HepG2 (cell line): ENCODE results near the gene TUBB3. TPM values are rescaled to one million over a fixed set of nuclear protein-coding genes. Genes with fewer than 3 reads are reported as not detected.

Experiments
- E2F1 ChIP-seq: sonication (generic); formaldehyde crosslinking; IDR thresholded peaks from 2 replicates; pipeline ENCODE4 v1.5.0; 2020; ENCODE audit warnings: missing genetic modification reagents
- E2F2 ChIP-seq: sonication (generic); formaldehyde crosslinking; IDR thresholded peaks from 2 replicates; pipeline ENCODE4 v1.4.0; 2020; ENCODE audit warnings: missing genetic modification reagents, borderline replicate concordance
- FOXO1 ChIP-seq: sonication (generic); formaldehyde crosslinking; IDR thresholded peaks from 2 replicates; pipeline ENCODE4 v1.4.0; 2020; ENCODE audit warnings: missing genetic modification reagents
- HMGXB3 ChIP-seq: sonication (generic); formaldehyde crosslinking; IDR thresholded peaks from 2 replicates; pipeline ENCODE4 v1.4.0; 2020; ENCODE audit warnings: missing genetic modification reagents, borderline replicate concordance
- HNRNPL ChIP-seq: fragments of 200-400 bp; formaldehyde crosslinking; IDR thresholded peaks from 2 replicates; pipeline ENCODE4 v1.6.1; 2017; ENCODE audit warnings: mild to moderate bottlenecking, low read depth, low read length
- HOMEZ ChIP-seq: IDR thresholded peaks from 2 replicates; pipeline ENCODE4 v1.6.1; 2016; ENCODE audit warnings: low read depth
- JUN ChIP-seq: sonication (generic); formaldehyde crosslinking; IDR thresholded peaks from 2 replicates; pipeline ENCODE4 v1.4.0; 2020; ENCODE audit warnings: mild to moderate bottlenecking, missing genetic modification reagents
- KDM1A ChIP-seq: IDR thresholded peaks from 2 replicates; pipeline ENCODE4 v1.6.1; 2016; ENCODE audit warnings: missing compliant biosample characterization
- KLF16 ChIP-seq, 2 experiments: sonication (generic) in 1 of 2; formaldehyde crosslinking in 1 of 2; IDR thresholded peaks; 2 replicates each; pipeline versions ENCODE4 v1.6.1 to v1.8.0; 2016 to 2023; ENCODE audit warnings: missing genetic modification reagents in 2 of 2, missing compliant biosample characterization in 1 of 2
- LBX2 ChIP-seq: sonication (generic); formaldehyde crosslinking; IDR thresholded peaks from 2 replicates; pipeline ENCODE4 v1.5.0; 2020; ENCODE audit warnings: missing genetic modification reagents, mild to moderate bottlenecking, borderline replicate concordance
- MYNN ChIP-seq: sonication (generic); formaldehyde crosslinking; IDR thresholded peaks from 2 replicates; pipeline ENCODE4 v1.4.0; 2020; ENCODE audit warnings: mild to moderate bottlenecking, low read depth, missing genetic modification reagents
- SRSF1 ChIP-seq: fragments of 200-400 bp; formaldehyde crosslinking; optimal IDR thresholded peaks from 2 replicates; pipeline ENCODE3; 2017; ENCODE audit warnings: mild to moderate bottlenecking, low read depth, low read length, moderate library complexity
- ZNF136 ChIP-seq: sonication (generic); formaldehyde crosslinking; IDR thresholded peaks from 2 replicates; pipeline ENCODE4 v1.8.1; 2022; ENCODE audit warnings: low read depth, mild to moderate bottlenecking, moderate library complexity, missing genetic modification reagents
- ZNF232 ChIP-seq: sonication (generic); formaldehyde crosslinking; IDR thresholded peaks from 2 replicates; pipeline ENCODE4 v1.4.0; 2020; ENCODE audit warnings: missing genetic modification reagents, borderline replicate concordance
- ZNF484 ChIP-seq: sonication (generic); formaldehyde crosslinking; IDR thresholded peaks from 2 replicates; pipeline ENCODE4 v1.5.1; 2020; ENCODE audit warnings: mild to moderate bottlenecking, low read depth, missing genetic modification reagents, borderline replicate concordance
- ZNF530 ChIP-seq: sonication (generic); formaldehyde crosslinking; IDR thresholded peaks from 2 replicates; pipeline ENCODE4 v1.5.0; 2020; ENCODE audit warnings: low read depth, mild to moderate bottlenecking, missing genetic modification reagents
- ZNF547 ChIP-seq: sonication (generic); formaldehyde crosslinking; IDR thresholded peaks from 2 replicates; pipeline ENCODE4 v1.5.1; 2020; ENCODE audit warnings: mild to moderate bottlenecking, missing genetic modification reagents
- ZNF570 ChIP-seq: sonication (generic); formaldehyde crosslinking; IDR thresholded peaks from 2 replicates; pipeline ENCODE4 v1.4.0; 2020; ENCODE audit warnings: mild to moderate bottlenecking, missing genetic modification reagents, borderline replicate concordance
- ZNF598 ChIP-seq: sonication (generic); formaldehyde crosslinking; IDR thresholded peaks from 2 replicates; pipeline ENCODE4 v1.5.1; 2020; ENCODE audit warnings: mild to moderate bottlenecking, missing genetic modification reagents, borderline replicate concordance
- ZSCAN31 ChIP-seq: sonication (generic); formaldehyde crosslinking; IDR thresholded peaks from 2 replicates; pipeline ENCODE4 v1.5.0; 2020; ENCODE audit warnings: low read depth, mild to moderate bottlenecking, missing genetic modification reagents
- polyA plus RNA-seq, 8 experiments: library from polyadenylated mRNA; depleted of rRNA in 3 of 8; stranded (reverse) in 7 of 8; unstranded in 1 of 8; fragments of >200 nt; fragmentation: Illumina TruSeq in 4 of 8; extraction: Trizol in 4 of 8; gene quantifications; 2 replicates each; pipeline versions ENCODE4 v1.2.1 to v1.2.3, GENCODE V29; 2011 to 2016; ENCODE audit warnings: low read depth in 4 of 8, missing spikeins in 1 of 8, mixed read lengths in 1 of 8; ENCODE audit not compliant: insufficient read depth in 1 of 8
- total RNA-seq, 5 experiments: library from RNA; depleted of rRNA; stranded (reverse); fragments of >200 nt; fragmentation: Illumina TruSeq; extraction: Trizol; gene quantifications; 2 replicates each; pipeline ENCODE4 v1.2.3, GENCODE V29; 2016; ENCODE audit warnings: low read depth in 1 of 5

TUBB3 gene
- total and polyA plus RNA-seq, 2 of the 13 experiments (the other 11 are each of a cell fraction or from before 2014, with no cell fraction given): 110 to 185 TPM

GRCh38 chr16:89917773-89918452 is 5.2 kb upstream of the TUBB3 start (continued):
- TF ChIP-seq ZNF570 (peak; percentile 52; the same call in 1 of the 2 replicates), KDM1A (peak; percentile 87), E2F1 (CRISPR knock-in tag) (peak; percentile 81), ZNF232 (CRISPR knock-in tag) (peak; percentile 97), KLF16 (CRISPR knock-in tag; IDR thresholded peaks at IDR 0.05) (peak; percentile 73 to 99; a peak in 3 of 4 replicates), HNRNPL (peak; percentile 95), ZNF530 (CRISPR knock-in tag) (no peak), HOMEZ (CRISPR knock-in tag) (peak; percentile 73; the same call in 1 of the 2 replicates), ZSCAN31 (CRISPR knock-in tag) (peak; percentile 97), ZNF136 (CRISPR knock-in tag) (peak; percentile 97), E2F2 (peak; percentile 93; the same call in 1 of the 2 replicates), JUN (CRISPR knock-in tag) (peak; percentile 59; the same call in 1 of the 2 replicates), ZNF484 (CRISPR knock-in tag) (peak; percentile 94; the same call in 1 of the 2 replicates), MYNN (CRISPR knock-in tag) (no peak; the same call in 1 of the 2 replicates), ZNF598 (peak; percentile 85; the same call in 1 of the 2 replicates), HMGXB3 (CRISPR knock-in tag) (peak; percentile 90), ZNF547 (CRISPR knock-in tag) (peak; percentile 99), SRSF1 (peak; percentile 77), FOXO1 (peak; percentile 91), LBX2 (CRISPR knock-in tag) (peak; percentile 97)
